Measurements from ENCODE around the gene PER3. TPM values are rescaled to one million over a fixed set of nuclear protein-coding genes. Genes with fewer than 3 reads are reported as not detected.

The PER3 gene
- total and polyA plus RNA-seq, 2 donors = 16.2 to 19.2 TPM

DNA sequence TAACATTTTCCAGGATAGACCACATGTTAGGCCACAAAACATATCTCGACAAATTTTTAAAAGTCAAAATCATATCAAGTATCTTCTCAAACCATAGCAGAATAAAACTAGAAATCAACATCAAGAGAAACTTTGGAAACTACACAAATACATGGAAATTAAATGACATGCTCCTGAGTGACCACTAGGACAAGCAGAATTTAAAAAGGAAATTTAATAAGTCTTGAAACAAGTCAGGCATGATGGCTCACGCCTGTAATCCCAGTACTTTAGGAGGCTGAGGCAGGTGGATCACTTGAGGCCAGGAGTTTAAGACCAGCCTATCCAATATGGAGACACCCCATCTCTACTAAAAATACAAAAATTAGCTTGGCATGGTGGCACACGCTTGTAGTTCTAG is 95.1 kb downstream of the PER3 start:
- 86% methylated on average over 3 of the region's 3 CpGs for WGBS

DNA sequence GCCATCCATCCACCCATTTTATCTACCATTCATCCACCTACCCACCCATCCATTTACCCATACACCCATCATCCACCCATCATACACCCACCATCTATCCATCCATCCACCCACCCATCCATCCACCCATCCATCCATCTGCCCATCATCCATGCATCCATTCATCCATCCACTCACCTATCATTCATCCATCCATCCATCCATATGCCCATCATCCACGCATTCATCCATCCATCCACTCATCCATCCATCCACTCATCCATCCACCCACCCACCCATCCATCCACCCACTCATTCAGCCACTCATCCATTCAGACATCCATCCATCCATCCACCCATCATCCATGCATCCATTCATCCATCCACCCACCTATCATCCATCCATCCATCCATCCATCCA is 100.7 kb downstream of the PER3 start:
- Histone ChIP-seq H3K4me1 (ENCODE audit: insufficient read depth) (no peaks in the 10 kb centered on the region), H3K27ac (ENCODE audit: low read depth) (no peak overlapping the region), H3K36me3 (ENCODE audit: insufficient read depth) (no peaks in the 10 kb centered on the region), H3K4me3 (ENCODE audit: low read depth, low read length) (no peak overlapping the region)
- no peak for DNase-seq (ENCODE audit: extremely low spot score)
- WGBS = 98% methylated on average over 1 of the region's 1 CpG

More for the DNA sequence above, 95.1 kb downstream of the PER3 start:
- H3K4me1 ChIP-seq (ENCODE audit: insufficient read depth) = no peaks in the 10 kb centered on the region
- H3K36me3 ChIP-seq (ENCODE audit: insufficient read depth) = no peaks in the 10 kb centered on the region
- no peak overlapping the region for H3K4me3 ChIP-seq (ENCODE audit: low read depth, low read length)
- no peak overlapping the region for H3K27ac ChIP-seq (ENCODE audit: low read depth)
- no peak for DNase-seq (ENCODE audit: extremely low spot score)

DNA sequence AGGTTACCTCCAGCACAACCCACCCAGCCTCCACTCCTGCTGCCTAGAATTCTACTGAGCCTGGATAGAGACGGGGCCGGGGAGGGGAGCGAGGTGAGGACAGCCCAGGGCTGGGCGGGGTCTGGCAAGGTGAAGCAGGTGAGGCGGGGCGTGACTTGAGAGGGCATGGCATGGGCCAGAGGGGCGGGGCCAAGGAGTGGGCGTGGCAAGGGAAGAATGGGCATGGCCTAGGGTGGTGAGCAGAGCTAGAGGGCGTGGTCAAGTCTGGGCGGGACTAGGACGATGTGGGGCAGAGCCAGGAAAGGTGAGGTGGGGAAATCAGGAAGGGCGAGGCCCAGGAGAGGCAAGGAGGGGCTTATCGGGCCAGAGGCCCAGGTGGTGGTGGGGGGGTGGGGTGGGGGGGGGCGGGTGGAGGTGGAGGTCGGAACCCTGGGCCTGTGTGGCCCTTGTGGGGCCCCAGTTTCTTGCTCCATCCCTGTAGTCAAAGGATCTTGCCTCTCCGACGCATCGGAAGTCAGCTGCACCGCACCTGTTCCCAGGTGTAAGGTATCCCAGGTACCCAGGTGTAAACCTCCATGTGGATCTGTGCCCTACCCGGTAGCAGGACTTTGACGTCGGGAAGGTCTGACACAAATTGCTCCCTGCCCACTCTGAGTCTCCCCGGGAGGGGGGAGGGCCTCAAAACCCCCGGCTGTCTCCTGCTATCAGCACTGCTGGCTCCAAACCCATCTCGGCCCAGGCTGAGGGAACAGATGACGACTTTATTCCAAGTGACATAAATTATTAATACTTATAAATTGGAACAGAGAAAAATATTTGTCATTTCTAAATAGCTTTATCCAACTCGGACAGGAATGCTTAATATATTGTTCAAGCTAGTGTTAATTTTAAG is 101.7 kb downstream of the PER3 start:
- no peak for DNase-seq (ENCODE audit: extremely low spot score)
- H3K27ac ChIP-seq (ENCODE audit: low read depth) = no peak overlapping the region
- no peaks in the 10 kb centered on the region for H3K36me3 ChIP-seq (ENCODE audit: insufficient read depth)
- no peaks in the 10 kb centered on the region for H3K4me1 ChIP-seq (ENCODE audit: insufficient read depth)
- no peak overlapping the region for H3K4me3 ChIP-seq (ENCODE audit: low read depth, low read length)
- 22% methylated on average over 26 of the region's 27 CpGs for WGBS

DNA sequence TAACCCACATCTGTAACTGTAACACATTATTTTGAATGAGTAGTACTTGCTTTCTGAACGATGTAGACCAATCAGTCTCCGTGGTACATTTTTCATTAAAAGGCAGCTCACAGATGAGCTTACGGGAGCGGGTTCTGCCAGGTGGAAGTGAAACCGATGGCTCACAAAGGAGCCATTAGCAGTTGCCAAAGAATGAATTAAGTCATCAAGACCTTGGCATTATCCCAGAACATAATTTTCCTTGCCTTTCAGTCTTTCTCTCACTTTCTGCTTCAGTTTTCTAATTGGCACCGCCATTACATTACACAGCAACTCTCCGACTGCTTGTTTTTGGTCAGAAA is 102.3 kb downstream of the PER3 start:
- no peak overlapping the region for H3K27ac ChIP-seq (ENCODE audit: low read depth)

DNA sequence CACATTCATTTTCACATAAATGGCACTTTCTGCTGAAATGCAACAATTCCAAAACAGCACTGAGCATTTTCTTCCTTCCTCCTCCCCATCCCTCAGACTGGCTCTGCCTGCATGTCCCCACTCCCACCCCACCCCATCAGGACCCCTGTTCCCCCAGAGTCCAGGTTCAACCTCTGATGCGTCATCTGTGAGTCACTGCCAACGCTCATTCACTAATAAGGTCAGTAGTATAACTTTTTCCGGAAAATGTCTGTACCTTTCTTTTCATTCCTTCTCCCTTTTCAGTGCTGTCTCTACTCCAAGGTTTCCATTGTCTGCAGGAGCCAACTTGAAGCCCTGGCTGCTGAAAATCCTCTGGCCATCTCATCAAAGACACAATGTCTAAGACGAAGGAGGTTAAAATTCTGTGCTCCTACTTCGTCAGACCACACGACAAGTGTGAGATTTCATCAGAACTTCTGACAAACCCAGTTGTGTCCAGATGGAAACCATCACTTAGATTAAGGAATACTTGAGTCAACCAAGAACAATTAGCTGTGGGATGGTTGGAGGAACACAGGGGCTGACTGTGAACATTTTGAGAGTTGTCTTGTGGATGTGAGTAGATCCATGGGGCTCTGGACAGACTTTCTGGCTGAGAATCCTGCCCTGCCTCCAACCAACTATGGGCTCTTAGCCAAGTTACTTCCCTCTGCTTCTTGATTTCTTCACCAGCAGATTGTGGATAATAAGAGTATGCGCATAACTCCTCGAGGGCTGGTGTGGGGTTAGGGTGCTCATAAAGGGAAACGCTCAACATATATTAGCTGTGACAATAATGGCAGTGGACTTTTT is 104.4 kb downstream of the PER3 start:
- Histone ChIP-seq H3K4me1 (ENCODE audit: insufficient read depth) (no peaks in the 10 kb centered on the region), H3K27ac (ENCODE audit: low read depth) (no peak overlapping the region), H3K4me3 (ENCODE audit: low read depth, low read length) (no peak overlapping the region), H3K36me3 (ENCODE audit: insufficient read depth) (no peaks in the 10 kb centered on the region)
- DNase-seq (ENCODE audit: extremely low spot score) = no peak
- WGBS = 70% methylated on average over 9 of the region's 9 CpGs

More for the DNA sequence above, 102.3 kb downstream of the PER3 start:
- DNase-seq (ENCODE audit: extremely low spot score) = no peak
- Histone ChIP-seq H3K4me1 (ENCODE audit: insufficient read depth) (no peaks in the 10 kb centered on the region), H3K4me3 (ENCODE audit: low read depth, low read length) (no peak overlapping the region), H3K36me3 (ENCODE audit: insufficient read depth) (no peaks in the 10 kb centered on the region)
- 77% methylated on average over 7 of the region's 7 CpGs for WGBS

DNA sequence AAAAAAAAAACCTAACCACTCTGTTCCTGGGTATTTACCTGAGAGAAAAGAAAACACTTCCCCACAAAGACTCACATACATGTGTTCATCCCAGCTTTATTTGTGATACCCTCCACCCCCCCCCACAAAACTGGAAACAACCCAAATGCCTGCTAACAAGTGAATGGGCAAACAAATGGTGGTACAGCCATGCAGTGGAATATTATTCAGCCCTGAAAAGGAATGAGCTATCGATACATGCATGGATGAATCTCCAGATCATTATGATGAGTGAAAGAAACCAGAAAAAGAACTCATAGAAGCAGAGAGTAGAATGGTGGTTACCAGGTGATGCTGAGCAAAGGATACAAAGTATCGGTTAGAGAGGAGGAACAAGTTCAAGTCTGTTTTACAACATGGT is 106.8 kb downstream of the PER3 start:
- no peak for DNase-seq (ENCODE audit: extremely low spot score)
- H3K27ac ChIP-seq (ENCODE audit: low read depth) = no peak overlapping the region
- WGBS = 96% methylated on average over 2 of the region's 2 CpGs
- H3K4me1 ChIP-seq (ENCODE audit: insufficient read depth) = no peaks in the 10 kb centered on the region
- H3K4me3 ChIP-seq (ENCODE audit: low read depth, low read length) = no peak overlapping the region
- no peaks in the 10 kb centered on the region for H3K36me3 ChIP-seq (ENCODE audit: insufficient read depth)

DNA sequence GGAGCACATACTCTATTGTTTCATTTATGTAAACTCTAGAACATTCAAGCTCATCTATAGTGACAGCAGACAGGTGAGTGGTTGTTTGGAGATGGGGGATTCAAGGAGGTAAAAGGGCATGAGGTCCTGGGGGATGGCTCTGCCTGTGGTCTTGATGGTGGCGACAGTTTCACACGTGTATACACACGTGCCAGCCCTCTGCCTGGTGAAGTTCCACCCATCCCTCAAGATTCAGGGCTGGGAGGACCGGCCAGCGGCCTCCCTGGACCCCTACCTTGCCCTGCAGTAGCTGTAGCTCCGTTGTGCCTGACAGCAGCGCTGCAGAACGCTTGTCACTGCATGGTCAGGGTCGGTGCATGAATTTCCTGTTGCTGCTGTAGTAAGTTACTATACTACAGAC is 107.7 kb downstream of the PER3 start:
- H3K4me1 ChIP-seq (ENCODE audit: insufficient read depth) = no peaks in the 10 kb centered on the region
- DNase-seq (ENCODE audit: extremely low spot score) = no peak
- no peaks in the 10 kb centered on the region for H3K36me3 ChIP-seq (ENCODE audit: insufficient read depth)
- 66% methylated on average over 9 of the region's 9 CpGs for WGBS
- no peak overlapping the region for H3K27ac ChIP-seq (ENCODE audit: low read depth)
- no peak overlapping the region for H3K4me3 ChIP-seq (ENCODE audit: low read depth, low read length)

DNA sequence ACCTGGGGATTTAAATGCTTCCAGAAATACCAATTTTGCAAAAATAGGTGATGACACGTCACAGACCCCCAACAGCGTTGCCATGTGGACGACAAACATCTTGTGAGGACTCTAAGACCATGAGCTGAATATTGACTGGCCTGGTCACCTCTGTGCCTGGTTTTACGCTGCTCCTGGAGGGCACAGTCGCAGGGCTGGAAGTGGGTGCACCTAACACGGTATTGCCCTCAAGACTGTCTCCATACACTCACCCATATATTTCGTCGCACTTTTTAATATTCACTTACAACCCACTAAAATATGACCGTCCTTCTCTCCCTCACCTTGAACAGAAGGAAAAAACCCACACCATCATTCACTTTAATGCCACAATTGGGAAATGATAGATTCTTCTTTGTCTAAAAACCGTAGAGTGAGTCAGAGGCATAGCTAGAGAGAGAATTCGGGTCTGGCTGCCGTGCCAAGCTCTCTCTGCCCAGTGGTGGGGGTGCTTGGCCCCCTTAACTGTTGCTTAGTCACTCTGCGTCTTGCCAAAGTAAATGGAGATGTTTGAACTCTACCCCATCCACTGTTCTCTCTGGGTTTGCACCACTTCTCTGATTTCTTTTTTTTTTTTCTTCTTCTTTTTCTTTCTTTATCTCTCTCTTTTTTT is 109.6 kb downstream of the PER3 start:
- WGBS = 80% methylated on average over 13 of the region's 13 CpGs
- no peaks in the 10 kb centered on the region for H3K36me3 ChIP-seq (ENCODE audit: insufficient read depth)
- no peaks in the 10 kb centered on the region for H3K4me1 ChIP-seq (ENCODE audit: insufficient read depth)
- no peak overlapping the region for H3K27ac ChIP-seq (ENCODE audit: low read depth)
- H3K4me3 ChIP-seq (ENCODE audit: low read depth, low read length) = no peak overlapping the region
- no peak for DNase-seq (ENCODE audit: extremely low spot score)

Other genes starting within 250 kb of the PER3 start
- gene VAMP3, start 13.0 kb upstream of the PER3 start, total RNA-seq = 104 TPM
- 92.4 TPM for gene VAMP3, start 13.0 kb upstream of the PER3 start, polyA plus RNA-seq
- 0.16 TPM for gene UTS2, start 68.8 kb downstream of the PER3 start, total RNA-seq
- gene UTS2, start 68.8 kb downstream of the PER3 start, polyA plus RNA-seq = not detected
- gene TNFRSF9, start 156.5 kb downstream of the PER3 start, total RNA-seq = 0.16 TPM
- not detected for gene TNFRSF9, start 156.5 kb downstream of the PER3 start, polyA plus RNA-seq
- gene PARK7, start 177.4 kb downstream of the PER3 start, total RNA-seq = 132 TPM
- gene PARK7, start 177.4 kb downstream of the PER3 start, polyA plus RNA-seq = 297 TPM
- 35.1 TPM for gene ERRFI1, start 242.0 kb downstream of the PER3 start, total RNA-seq
- 117 TPM for gene ERRFI1, start 242.0 kb downstream of the PER3 start, polyA plus RNA-seq